Activated T-helper 1 cell treated with anti-CD3 and anti-CD28 coated beads, Interleukin-12 subunit alpha, Interleukin-12 subunit beta, Interleukin-2, Interleukin-4 antibody, amounts not matched to agents 30 ng/mL and 10 ng/mL and 1 ng/mL, durations not matched to agents 14 hours and 24 hours and 36 hours (primary cell): ENCODE results near the gene IFIT5. TPM values are rescaled to one million over a fixed set of nuclear protein-coding genes. Genes with fewer than 3 reads are reported as not detected.
"Not testable (repeated sequence)": the region's sequence is repeated elsewhere in the genome, so short reads cannot be mapped to it uniquely, and the experiment has no call there.

ENCODE experiments used
- DNase-seq: peaks from one replicate; pipeline ENCODE4 v3.0.0; 2021; ENCODE audit warnings: low spot score
- H3K27ac Mint-ChIP-seq: one replicate; pipeline ENCODE4 v1.8.0; 2021; ENCODE audit warnings: mild to moderate bottlenecking, mixed read lengths
- H3K27me3 Mint-ChIP-seq: one replicate; pipeline ENCODE4 v1.8.0; 2022; ENCODE audit warnings: mild to moderate bottlenecking, moderate library complexity, mixed read lengths; ENCODE audit not compliant: insufficient read depth
- H3K36me3 Mint-ChIP-seq: one replicate; pipeline ENCODE4 v1.8.0; 2021; ENCODE audit warnings: low read depth, mixed read lengths
- H3K4me1 Mint-ChIP-seq: one replicate; pipeline ENCODE4 v1.8.0; 2021; ENCODE audit warnings: low read depth, mixed read lengths
- H3K4me3 Mint-ChIP-seq: one replicate; pipeline ENCODE4 v1.8.0; 2021; ENCODE audit warnings: mild to moderate bottlenecking, moderate library complexity, mixed read lengths
- H3K9me3 Mint-ChIP-seq: one replicate; pipeline ENCODE4 v1.8.0; 2021; ENCODE audit warnings: mixed read lengths
- intact Hi-C: fragments of 100-400 bp; cut with micrococcal nuclease; formaldehyde crosslinking; loops from one replicate; pipeline ENCODE4 v1.15.1; 2024
- total RNA-seq: library from RNA; stranded (reverse); gene quantifications from 2 replicates; pipeline ENCODE4 v1.2.3, GENCODE V29; 2022

IFIT5 gene
- total RNA-seq, 1 donor from 2014 or later: 8.7 TPM

DNA sequence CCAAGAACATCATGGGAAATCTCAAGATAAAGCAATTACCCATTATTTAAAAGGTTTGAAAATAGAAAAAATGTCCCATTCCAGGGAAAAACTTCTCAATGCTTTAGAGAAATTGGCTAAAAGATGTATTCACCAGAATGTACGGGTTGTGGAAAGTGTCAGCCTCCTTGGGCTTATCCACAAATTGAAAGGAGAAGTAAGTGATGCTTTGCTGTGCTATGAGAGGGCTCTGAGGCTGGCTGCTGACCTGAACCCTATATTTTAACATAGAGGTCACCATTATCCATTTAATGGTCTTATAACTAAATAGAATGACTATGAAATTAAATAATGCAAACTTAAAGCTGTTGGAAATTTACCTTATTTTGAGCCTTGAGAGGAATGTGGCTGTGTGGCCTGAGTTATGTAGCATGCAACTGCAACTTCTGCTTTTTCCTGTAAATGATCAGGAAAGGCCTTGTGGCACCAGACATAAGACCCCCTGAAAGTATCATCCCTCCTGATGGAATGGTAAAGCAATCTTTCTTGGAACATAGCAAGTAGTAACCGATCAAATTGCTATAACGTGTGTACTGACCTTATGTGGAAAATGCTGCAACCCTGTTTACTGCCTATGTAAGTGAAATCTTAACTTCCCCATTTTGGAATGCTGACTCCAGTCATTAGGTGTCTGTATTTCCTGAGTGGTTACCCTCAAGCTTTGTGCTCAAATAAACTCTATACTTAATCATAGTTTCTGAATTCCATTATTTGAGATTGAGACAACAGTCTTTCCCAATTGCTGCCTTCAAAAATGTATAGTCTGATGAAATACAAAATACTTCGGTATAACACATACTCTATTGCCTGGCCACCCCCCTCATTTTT, 29.7 kb upstream of the IFIT5 start:
- H3K36me3 Mint-ChIP-seq: no peaks in the 10 kb centered on the region
- intact Hi-C loops: no loop called here
- no peaks in the 10 kb centered on the region for H3K4me1 Mint-ChIP-seq
- peaks cover 22% of the 10 kb centered on the region for H3K27me3 Mint-ChIP-seq
- DNase-seq: no peak
- H3K4me3 Mint-ChIP-seq: no peak overlapping the region
- no peaks in the 10 kb centered on the region for H3K9me3 Mint-ChIP-seq
- no peak overlapping the region for H3K27ac Mint-ChIP-seq

GRCh38 chr10:89388806-89389205, 25.6 kb upstream of the IFIT5 start:
- no peak for DNase-seq
- Mint-ChIP-seq H3K4me3 (no peak overlapping the region), H3K27ac (no peak overlapping the region)

DNA sequence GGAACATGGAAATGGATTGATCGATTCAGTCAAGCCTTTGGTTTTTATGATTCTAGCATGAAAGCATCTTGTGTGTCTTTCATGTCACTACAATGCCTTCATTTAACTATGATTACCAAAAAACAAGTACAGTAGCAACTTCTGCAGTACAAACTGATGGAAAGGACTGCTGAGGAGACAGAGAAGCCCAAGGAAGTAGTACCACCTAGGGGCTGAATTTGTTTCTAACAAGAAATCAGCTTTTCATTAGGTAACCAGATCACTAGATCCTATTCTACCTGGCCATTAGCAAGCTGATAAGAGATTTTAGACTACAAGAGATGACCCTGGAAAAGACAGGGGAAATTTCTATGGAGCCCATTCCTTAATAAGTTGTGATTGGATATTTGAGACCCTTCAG, 25.1 kb upstream of the IFIT5 start:
- peaks cover 17% of the 10 kb centered on the region for H3K27me3 Mint-ChIP-seq
- DNase-seq: no peak
- no peaks in the 10 kb centered on the region for H3K36me3 Mint-ChIP-seq
- no peak overlapping the region for H3K4me3 Mint-ChIP-seq
- H3K27ac Mint-ChIP-seq: no peak overlapping the region
- intact Hi-C loops: no loop called here
- H3K4me1 Mint-ChIP-seq: peaks cover 23% of the 10 kb centered on the region
- no peaks in the 10 kb centered on the region for H3K9me3 Mint-ChIP-seq

More at GRCh38 chr10:89388806-89389205, 25.6 kb upstream of the IFIT5 start:
- peaks cover 20% of the 10 kb centered on the region for H3K27me3 Mint-ChIP-seq
- H3K36me3 Mint-ChIP-seq: no peaks in the 10 kb centered on the region
- no peaks in the 10 kb centered on the region for H3K9me3 Mint-ChIP-seq
- intact Hi-C loops: no loop called here
- H3K4me1 Mint-ChIP-seq: peaks cover 19% of the 10 kb centered on the region

GRCh38 chr10:89390476-89391225, 23.7 kb upstream of the IFIT5 start:
- intact Hi-C loops: loop anchor here (5.0 kb wide), 1 partner anchor 388 kb away; no protein-coding TSS in a partner anchor
- no peak overlapping the region for H3K4me3 Mint-ChIP-seq
- H3K27me3 Mint-ChIP-seq: peaks cover 9% of the 10 kb centered on the region
- no peak overlapping the region for H3K27ac Mint-ChIP-seq
- H3K9me3 Mint-ChIP-seq: no peaks in the 10 kb centered on the region
- no peak for DNase-seq
- peaks cover 5% of the 10 kb centered on the region for H3K36me3 Mint-ChIP-seq
- peaks cover 32% of the 10 kb centered on the region for H3K4me1 Mint-ChIP-seq

- H3K9me3 Mint-ChIP-seq, H3K36me3 Mint-ChIP-seq, H3K27me3 Mint-ChIP-seq, H3K27ac Mint-ChIP-seq, H3K4me3 Mint-ChIP-seq, DNase-seq: not testable (repeated sequence)
- H3K4me1 Mint-ChIP-seq: peaks cover 35% of the 10 kb centered on the region
- intact Hi-C loops: loop anchor here (5.0 kb wide), 1 partner anchor 389 kb away; no protein-coding TSS in a partner anchor
These were observed 23.2 kb upstream of the IFIT5 start for GRCh38 chr10:89391226-89391576.

- Mint-ChIP-seq H3K9me3 (peaks cover 5% of the 10 kb centered on the region), H3K36me3 (peaks cover 11% of the 10 kb centered on the region), H3K4me3 (peak within 1 kb of the TSS; percentile 86), H3K27ac (peak within 1 kb of the TSS; percentile 78), H3K4me1 (peaks cover 44% of the 10 kb centered on the region), H3K27me3 (peaks cover 4% of the 10 kb centered on the region)
- peak; percentile 42 for DNase-seq
- intact Hi-C loops: loop anchor here (1.0 to 5.0 kb wide), 4 partner anchors 22 to 390 kb away; partner anchors contain the start of genes IFIT5 and KIF20B
These were observed 22.2 kb upstream of the IFIT5 start, which contains the start of gene IFIT1 for GRCh38 chr10:89391907-89392756. IFIT1 (plus strand) TSS chr10:89392623; CDS start chr10:89392713, 90 bp downstream.

DNA sequence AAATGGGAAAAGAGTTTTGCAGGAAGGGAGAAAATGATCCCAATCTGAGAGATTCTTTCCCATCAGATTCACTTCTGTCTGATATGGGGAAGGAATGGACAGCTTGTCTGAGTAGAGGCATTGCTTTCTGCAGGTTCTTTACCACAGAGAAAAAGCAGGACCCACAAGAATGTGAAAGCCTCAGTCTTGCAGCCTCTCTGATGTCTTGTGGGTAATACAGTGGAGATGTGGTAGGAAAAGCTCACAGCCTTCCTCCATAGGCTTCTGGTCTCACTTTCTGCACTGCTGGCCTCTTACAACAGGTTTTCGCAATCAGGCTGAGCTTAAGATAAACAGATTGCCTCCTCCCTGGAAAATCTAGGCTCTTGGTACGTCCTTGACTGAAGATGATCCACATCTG, 21.4 kb upstream of the IFIT5 start:
- H3K9me3 Mint-ChIP-seq: peaks cover 5% of the 10 kb centered on the region
- DNase-seq: no peak

GRCh38 chr10:89393898-89394297, 20.5 kb upstream of the IFIT5 start:
- peaks cover 11% of the 10 kb centered on the region for H3K36me3 Mint-ChIP-seq

More for the DNA sequence above, 21.4 kb upstream of the IFIT5 start:
- Mint-ChIP-seq H3K27me3 (no peaks in the 10 kb centered on the region), H3K4me3 (peak overlapping the region; percentile 86), H3K36me3 (peaks cover 11% of the 10 kb centered on the region), H3K4me1 (peaks cover 46% of the 10 kb centered on the region), H3K27ac (no peak overlapping the region)
- intact Hi-C loops: loop anchor here (1.0 to 5.0 kb wide), 4 partner anchors 21 to 391 kb away; partner anchors contain the start of genes IFIT5 and KIF20B

GRCh38 chr10:89395141-89395540, 19.2 kb upstream of the IFIT5 start:
- Mint-ChIP-seq H3K27me3 (no peaks in the 10 kb centered on the region), H3K27ac (no peak overlapping the region), H3K36me3 (peaks cover 12% of the 10 kb centered on the region), H3K4me1 (peaks cover 57% of the 10 kb centered on the region), H3K9me3 (peaks cover 5% of the 10 kb centered on the region), H3K4me3 (no peak overlapping the region)
- intact Hi-C loops: no loop called here
- DNase-seq: no peak

More at GRCh38 chr10:89393898-89394297, 20.5 kb upstream of the IFIT5 start:
- Mint-ChIP-seq H3K27ac (no peak overlapping the region), H3K4me1 (peaks cover 56% of the 10 kb centered on the region), H3K9me3 (peaks cover 5% of the 10 kb centered on the region), H3K27me3 (no peaks in the 10 kb centered on the region), H3K4me3 (peak overlapping the region; percentile 86)
- intact Hi-C loops: loop anchor here (5.0 kb wide), 1 partner anchor 392 kb away; no protein-coding TSS in a partner anchor
- DNase-seq: no peak

GRCh38 chr10:89398003-89398749, 16.2 kb upstream of the IFIT5 start:
- intact Hi-C loops: no loop called here
- Mint-ChIP-seq H3K4me1 (peaks cover 41% of the 10 kb centered on the region), H3K36me3 (peaks cover 28% of the 10 kb centered on the region)

GRCh38 chr10:89399956-89400355, 14.4 kb upstream of the IFIT5 start:
- DNase-seq: no peak
- Mint-ChIP-seq H3K9me3 (peaks cover 5% of the 10 kb centered on the region), H3K4me3 (no peak overlapping the region), H3K4me1 (peaks cover 32% of the 10 kb centered on the region), H3K36me3 (peaks cover 38% of the 10 kb centered on the region), H3K27ac (no peak overlapping the region), H3K27me3 (no peaks in the 10 kb centered on the region)
- intact Hi-C loops: no loop called here

More at GRCh38 chr10:89398003-89398749, 16.2 kb upstream of the IFIT5 start:
- H3K9me3 Mint-ChIP-seq: peaks cover 5% of the 10 kb centered on the region
- DNase-seq: no peak
- no peak overlapping the region for H3K27ac Mint-ChIP-seq
- H3K27me3 Mint-ChIP-seq: no peaks in the 10 kb centered on the region
- no peak overlapping the region for H3K4me3 Mint-ChIP-seq
